HT-29 (cell line): ENCODE results near the gene CFAP91. TPM values are rescaled to one million over a fixed set of nuclear protein-coding genes. Genes with fewer than 3 reads are reported as not detected.
"Not testable (repeated sequence)": the region's sequence is repeated elsewhere in the genome, so short reads cannot be mapped to it uniquely, and the experiment has no call there.

Source experiments
- DNase-seq: peaks from one replicate; pipeline ENCODE4 v3.0.0-alpha.2; 2015; ENCODE audit warnings: low spot score
- total RNA-seq: library from RNA; depleted of rRNA; stranded (reverse); fragments of >200 nt; shearing (Covaris generic); gene quantifications from 2 replicates; pipeline ENCODE4 v1.2.3, GENCODE V29; 2014

The CFAP91 gene
- total RNA-seq, 1 experiment from 2014 or later, result not detected

DNA sequence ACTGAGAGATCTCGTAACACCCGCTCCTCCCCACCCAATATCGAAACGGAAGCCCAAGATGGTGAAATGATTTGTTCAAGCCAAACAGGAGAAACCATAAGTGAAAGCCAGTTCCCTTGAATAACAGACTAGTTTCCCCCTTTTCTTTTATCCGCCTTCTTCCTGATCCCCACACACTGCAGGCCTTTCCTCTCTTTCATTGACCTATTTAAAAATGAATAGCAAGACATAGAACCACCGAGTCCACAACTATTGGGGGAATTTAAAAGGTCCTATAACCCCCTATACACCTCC lies 25.2 kb upstream of the CFAP91 start:
- DNase-seq, result no peak

DNA sequence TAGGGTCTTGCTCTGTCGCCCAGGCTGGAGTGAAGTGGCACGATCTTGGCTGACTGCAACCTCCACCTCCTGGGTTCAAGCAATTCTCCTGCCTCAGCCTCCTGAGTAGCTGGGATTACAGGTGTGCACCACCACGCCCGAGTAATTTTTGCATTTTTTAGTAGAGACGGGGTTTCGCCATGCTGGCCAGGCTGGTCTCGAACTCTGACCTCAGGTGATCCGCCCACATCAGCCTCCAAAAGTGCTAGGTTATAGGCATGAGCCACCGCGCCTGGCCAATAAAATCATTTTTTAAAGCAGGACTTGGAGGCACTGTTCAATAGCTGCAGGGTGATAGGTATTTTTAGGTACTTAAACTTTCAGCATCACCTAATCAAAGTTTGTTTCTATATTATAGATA lies 24.6 kb upstream of the CFAP91 start:
- DNase-seq, result not testable (repeated sequence)

DNA sequence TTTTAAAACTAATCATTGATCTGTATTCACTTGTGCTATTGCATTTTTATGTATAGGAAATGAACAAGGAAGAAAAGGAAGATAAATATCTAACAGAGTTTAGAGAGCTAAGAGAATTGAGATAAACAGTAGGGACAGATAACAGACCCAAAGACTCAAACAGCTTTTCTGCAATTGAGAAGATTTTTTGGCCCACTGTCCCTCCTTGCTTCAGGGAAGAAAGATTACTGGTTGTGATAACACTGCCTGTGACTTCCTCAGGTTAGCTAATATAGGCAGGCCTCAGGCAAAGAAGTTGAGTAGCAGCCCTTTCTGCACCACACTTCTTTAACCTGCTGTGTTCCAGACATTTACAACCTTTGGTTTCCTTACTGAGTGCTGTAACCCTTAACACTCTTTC lies 22.9 kb upstream of the CFAP91 start:
- no peak for DNase-seq

DNA sequence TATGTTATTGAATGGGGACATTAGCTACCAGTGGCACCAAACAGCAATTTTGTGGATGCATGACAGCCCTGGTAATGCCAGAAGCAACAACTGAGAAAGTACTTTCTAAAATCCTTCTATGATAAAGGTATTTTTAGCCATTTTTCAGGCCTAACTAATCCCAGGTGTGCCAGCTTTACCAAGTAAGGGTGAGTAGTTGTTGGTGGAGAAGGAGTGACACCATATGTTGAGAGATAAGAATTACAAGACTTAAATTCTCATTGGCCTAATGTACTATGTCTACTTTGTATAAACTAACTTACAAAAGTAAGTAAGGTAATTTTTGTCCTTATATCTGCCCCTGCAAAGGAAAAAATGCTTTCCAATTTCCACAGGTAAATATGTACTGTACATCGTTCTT lies 21.5 kb upstream of the CFAP91 start:
- DNase-seq, result peak; percentile 68

DNA sequence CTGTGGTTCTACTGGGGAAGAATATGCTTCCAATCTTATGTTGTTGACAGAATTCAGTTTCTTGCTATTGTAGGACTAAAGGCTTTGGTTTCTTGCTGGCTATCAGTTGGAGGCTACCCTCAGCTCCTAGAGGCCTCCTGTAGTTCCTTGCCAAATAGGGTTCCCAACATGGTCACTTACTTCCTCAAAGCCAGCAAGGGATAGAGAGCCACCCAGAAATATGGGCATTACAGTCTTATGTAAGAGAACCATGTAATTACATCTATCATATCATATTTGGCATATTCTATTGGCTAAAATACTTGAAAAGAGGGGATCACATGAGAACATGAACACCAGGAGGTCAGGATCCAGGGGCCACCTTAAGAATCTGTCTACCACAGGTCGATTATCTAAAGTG lies 19.4 kb upstream of the CFAP91 start:
- DNase-seq, result no peak

DNA sequence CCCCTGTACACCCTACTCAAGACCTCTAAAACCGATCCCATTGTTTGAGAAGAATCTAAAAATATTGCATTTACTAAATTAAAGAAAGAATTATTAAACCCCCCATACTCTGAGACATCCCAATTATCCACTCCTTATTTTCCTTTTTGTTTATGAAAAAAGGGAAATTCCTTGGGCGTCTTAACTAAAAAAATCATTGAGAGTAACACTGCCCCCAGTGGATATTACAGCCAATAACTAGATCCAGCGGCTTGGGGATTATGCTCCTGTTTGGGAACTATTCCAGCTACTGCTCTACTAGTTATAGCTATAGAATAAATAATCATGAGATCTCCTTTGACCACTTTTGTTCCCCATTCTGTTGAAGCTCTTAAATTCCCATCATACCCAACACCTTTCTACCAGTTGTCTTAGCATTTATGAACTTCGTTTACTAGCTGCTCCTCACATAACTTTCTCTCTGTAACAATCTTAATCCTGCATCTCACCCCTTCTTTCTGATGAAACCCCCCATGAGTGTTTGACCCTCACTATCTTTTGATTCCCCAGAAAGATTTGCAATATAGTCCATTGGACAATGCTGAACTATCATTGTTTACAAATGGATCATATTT lies 12.7 kb upstream of the CFAP91 start:
- DNase-seq, result peak; percentile 26

DNA sequence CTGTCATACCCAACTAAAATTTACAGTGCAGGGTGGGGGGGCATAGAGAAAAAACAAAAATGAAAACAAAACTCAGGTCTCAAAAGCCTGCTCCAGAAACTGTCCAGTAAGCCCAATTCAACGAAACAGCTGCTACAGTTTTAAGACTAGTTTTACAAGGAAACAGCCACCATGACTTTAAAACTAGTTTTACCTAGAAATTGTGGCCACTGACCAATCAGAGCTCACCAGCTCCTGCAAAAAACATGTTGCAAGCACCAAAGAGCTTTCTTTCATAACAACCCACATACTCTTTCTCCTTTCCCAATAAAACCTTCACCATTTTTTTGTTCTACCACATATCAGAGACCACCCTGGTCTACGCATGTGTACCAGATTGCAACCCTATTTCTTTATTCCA lies 7.3 kb upstream of the CFAP91 start:
- DNase-seq, result peak; percentile 33

DNA sequence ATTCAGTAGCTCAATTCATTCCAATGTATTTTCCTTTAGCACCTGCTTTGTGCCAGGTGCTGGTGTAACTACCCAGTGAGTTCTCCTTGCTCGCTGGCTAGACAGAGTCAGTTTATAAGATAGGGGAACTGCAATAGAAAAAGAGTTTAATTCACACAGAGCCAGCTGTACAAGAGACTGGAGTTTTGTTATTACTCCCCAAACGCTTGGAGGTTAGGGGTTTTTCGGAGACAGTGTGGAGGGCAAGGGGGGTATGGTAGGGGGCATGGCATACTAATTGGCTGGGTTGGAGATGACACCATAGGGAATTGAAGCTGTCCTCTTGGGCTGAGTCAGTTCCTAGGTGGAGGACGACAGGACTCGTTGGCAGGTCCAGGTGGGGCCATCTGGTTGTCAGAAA lies 5.4 kb upstream of the CFAP91 start:
- DNase-seq, result no peak

DNA sequence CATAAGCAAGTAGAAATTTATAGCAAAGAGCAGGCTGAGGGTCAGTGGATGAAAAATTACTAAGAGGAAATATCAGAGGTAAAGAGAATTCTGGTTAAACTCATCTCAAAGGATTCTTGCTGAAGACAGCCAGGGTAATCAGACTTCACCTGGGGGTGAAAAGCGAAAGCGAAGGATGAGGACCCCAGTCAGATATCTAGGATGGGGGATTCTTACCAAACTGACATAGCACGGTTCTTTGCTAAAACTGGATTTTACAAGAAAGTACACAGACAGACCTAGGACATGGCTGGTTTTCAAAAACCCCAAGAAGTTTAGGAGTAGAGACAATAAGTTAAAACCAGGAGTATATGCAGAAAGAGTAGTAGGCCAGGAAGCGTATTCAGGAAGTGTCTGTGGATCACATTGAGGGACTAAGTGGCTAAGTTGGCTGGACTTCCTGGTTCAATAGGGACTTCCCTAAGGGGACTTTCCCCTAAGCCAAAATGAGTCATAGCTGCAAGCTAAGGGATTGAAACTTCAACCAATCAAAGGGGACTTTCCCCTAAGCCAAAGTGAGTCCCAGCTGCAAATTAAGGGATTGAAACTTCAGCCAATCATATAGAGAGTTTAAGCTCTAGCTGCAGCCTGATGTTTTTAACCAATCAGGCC lies 2.4 kb upstream of the CFAP91 start:
- DNase-seq, result peak; percentile 30

DNA sequence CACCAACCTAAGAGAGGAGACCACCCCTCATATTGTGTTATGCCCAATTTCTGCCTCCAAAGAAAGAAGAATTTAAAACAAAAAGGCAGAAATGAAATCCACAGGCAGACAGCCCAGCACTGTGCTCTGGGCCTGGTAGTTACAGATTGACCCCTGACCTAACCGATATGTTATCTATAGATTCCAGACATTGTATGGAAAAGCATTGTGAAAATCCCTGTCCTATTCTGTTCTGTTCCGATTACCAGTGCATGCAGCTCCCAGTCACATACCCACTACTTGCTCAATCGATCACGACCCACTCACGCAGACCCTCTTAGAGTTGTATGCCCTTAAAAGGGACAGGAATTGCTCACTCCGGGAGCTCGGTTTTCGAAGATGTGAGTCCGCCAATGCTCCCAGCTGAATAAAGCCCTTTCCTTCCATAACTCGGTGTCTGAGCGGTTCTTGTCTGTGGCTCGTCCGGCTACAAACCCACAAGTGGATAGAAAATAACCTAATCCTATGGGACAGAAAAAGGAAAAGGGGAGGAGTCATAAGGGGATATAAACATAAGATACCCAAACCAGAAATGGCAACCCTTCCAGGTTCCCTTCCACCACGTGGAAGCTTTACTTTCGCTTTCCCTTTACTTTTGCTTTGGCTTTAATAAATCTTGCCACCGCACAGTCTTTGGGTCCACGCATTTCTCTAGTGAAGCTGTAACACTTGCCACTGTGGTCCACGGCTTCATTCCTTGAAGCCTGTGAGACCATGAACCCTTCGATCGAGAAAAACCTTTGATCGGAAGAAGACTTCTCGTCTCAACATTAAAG lies 1.7 kb upstream of the CFAP91 start:
- DNase-seq, result no peak

DNA sequence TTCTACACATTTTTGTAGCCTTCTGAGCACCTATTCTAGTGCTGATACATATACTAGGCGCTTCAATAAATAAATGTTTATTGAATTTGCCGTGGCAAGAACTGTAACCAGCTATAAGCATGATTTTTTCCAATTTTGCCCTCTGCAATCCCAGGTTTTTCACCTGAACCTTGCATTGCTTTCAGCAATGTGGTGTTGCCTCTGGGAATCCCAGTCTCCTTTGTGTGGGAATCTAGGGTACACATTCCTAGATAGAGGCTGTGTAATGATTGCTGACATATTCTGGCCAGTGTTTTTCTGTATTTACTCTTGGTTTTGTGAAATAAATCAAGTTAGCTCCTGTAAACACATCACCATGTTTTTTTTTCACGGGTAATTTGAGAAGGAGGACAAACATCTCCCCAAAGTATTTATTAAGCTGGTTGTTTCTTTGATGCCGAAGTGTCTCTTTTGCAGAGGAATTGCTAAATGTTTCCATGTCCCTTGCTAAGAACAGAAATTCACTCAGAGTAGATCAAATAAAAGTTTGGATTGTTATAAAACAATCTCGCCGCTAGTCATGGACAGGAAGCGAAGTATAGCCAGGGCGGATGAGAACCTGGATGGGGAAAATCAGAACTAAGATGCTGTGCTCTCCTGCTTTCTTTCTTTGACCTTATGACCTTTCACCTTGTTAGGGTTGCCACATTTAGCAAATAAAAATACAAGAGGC lies 1.2 kb downstream of the CFAP91 start:
- no peak for DNase-seq

DNA sequence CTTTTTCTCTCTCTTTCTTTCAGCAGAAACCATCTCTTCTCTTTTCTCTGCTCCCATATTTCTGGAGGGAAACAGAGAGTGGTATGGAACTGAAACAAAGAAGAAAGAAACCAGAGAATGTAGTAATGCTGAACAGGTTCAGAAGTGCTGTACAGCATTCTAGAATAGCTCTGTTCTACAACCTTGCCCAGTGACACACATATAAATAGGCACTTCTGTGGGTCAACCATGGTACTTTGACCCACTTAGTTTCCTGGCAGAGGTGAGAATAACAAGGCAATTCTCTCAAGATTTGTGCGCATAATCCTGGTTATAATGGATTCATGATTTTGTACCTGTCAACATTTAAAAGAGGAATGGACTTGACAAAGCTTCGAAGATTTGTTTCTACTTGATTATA lies 12.3 kb downstream of the CFAP91 start:
- DNase-seq, result no peak

DNA sequence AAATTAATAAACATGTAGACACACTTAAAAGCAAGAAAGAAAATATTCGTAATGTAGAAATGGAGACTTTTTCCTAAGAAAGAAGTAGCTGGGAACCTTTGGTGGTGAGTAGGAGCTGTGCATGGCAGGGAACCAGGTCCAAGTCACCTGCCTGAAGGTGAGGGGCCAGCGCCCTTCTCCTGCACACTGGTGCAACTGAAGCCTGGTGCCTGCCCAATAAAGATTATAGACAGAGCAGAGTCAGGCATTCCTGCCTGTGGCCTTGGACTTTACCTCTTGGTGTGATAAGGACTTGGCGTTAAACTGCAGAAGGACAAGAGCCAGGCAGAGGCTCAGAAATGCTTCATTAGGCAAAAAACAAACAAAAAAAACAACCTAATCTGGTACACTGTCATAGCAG lies 14.2 kb downstream of the CFAP91 start:
- DNase-seq, result no peak

DNA sequence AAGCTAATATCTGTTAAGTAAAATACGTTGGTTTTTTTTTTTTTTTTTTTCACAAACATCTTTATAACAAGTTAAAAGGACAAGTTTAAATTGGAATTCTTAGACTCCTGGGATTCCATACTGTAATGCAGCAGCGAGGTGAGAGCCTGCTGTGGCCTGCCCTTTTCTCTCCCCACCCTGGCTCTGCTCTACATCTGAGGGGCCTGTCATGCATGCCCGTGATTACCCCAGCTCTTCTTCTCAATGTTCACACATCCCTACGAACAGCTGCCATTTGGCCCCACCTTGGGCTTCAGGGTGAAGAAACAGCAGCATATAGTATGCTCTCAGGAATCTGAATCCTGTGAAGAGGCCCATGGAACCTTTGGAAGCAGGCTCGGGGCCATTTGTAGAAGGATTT lies 14.7 kb downstream of the CFAP91 start:
- DNase-seq, result no peak

DNA sequence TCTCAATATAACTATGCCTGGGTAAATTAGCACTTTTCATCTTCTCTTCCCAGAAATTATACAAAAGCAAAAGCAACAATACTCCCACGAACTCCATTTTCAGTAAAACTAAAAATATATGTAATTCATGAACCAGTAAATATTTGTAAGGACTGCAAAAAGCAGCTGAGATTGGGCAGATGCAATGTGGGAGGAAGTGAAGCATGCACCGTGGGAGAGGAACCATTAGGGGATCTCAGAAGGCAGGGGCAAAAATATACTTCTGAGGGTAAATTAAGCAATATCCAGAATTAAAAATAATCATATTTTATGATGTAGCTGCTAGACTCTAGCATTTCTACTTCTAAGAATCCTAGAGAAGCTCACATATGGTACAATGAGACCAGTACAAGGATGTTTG lies 20.2 kb downstream of the CFAP91 start:
- no peak for DNase-seq

DNA sequence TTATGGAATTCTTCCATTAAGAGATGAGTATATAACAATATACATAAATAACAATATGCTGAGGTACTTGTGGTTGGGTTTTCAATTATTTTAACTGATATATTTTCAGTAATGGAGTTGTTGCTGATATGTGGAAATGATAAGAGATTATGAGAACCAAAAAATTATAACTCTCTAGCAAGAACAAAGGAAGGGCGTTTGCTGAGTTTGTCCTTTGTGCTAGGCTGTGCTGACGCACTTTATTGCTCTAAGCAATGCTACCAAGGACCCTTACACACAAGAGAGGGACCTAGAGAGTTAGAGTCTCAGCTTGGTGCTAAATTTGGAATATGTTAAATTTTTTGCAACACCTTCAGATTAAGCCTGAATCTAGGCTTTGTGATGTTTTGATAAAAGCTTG lies 24.1 kb downstream of the CFAP91 start:
- DNase-seq, result no peak

DNA sequence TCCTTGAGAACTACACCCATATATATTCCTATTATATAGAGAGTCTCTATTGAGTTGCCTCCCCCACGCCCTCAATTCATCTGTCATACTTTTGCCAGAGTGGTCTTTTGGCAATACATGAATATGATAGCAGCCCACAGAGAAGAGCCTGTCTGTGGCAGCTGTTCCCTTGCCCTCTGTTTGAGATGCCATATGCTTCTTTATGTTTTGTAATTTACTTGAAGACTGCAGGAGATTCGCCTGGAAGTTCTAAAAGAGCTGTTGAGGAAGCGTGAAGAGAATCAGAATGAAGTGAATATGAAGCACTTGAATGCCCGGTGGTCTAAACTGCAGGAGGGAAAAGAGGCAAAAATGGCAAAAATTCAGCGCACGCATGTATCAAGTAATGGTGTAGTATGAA lies 27.2 kb downstream of the CFAP91 start:
- DNase-seq, result no peak

DNA sequence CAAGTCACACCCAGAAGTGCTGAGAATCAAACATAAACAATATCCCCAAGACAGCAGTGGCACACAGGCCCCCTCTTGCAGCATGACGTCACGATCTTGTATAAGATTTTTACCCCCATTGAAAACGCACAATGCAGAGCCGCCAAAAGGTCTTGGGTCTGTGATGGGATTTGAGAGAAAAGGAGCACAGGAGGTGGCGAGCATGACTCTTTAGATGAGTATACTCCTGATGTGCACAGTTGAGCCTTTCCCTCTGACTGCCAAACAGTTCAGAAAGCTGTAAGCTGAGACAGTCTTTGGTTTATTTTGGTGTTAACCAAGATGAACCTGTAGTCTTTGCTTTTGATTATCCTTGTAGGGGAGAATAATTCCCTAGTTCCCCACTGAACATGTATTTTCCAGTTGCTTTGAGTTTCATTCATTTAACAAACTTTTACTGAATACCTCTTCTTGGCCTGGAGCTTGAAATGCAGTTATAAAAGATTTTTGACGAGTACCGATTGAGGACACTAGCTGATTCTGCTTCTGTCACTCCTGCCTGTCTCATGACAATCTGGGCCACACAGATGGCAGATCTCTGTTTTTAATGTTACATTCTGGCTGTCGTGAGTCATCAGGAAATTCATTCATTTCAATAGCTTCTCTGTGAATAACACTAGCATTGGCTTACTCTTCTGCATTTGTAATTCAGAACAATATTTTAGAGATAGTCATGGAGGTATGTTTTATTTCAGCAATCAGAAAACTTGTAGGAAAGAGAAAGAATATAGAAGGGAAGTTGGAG lies 28.9 kb downstream of the CFAP91 start:
- DNase-seq, result no peak

DNA sequence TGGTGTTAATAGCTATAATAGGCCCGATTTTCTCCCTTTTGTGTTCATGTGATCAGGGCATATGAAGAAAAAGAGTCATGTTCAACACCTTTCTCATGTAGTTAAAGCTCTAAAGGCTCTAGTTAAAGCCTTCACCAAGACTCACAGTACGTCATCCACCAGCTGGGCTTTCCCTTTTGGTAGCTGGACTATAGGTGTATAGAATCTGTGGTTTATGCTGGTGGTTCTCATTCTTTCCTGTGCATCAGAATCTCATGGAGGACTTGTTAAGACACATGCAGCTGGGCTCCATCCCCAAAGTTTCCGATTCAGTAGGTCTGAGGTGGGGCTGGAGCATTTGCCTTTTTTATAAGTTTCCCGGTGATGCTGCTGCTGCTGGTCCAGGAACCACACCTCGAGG lies 31.0 kb downstream of the CFAP91 start:
- no peak for DNase-seq

DNA sequence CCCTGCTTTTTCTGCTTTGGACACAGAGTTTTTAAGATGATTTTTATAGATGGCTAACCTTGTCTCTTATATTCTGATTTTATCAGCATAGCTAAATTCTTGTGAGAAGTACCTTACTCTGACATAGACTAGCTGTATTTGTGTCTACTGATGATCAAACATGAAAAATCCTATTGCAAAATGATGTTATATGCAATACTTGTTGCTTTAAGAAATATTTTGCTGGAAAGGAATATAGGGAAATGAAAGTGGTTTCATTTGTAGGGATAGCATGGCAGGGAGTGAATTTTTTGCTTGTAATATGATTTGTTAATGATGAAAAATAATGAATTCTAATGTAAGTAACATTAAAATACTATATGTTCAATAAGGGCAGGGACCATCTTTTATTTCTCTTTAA lies 35.9 kb downstream of the CFAP91 start:
- no peak for DNase-seq

DNA sequence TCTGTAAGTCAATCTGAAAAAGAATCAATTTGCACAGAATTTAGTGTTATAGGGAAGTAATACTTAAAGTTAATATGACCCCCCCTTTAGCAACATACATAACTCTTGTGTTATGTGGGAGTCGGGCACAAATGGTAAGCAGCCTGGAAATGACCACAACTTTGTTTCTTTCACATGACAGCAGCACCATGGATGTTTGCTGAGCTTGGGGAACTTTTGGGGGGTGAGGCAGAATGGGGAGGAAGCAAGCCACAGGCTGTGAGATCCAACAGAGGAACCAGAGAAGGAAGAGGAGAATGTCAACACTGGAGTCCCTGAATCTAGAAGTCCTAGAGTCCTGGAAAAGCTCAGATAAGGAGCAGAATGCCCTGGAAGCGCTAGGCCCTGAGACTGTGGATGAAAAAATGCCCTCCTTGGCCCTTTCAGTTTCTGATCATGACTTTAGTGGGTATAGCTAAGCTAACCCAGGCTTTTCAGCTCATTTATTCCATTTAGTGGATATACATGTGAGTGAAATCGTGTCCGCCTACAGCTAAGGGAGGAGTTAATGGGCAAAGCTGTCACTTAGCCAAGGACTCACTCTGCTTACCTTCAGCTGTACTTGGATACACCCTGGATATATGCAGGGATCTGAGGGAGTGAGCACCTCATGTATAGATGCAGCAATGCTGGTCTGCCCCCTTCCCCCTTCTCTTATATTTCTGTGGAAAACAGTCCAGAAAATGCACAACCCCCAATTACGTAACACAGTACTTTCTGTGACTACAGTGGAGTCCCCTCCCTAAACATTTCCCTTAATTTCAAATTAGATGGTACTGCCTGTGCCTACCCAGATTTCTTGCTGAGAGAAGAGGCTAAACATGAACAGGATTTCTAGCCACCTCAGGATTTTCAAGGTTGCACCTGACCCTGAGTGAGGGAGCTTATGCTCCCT lies 39.1 kb downstream of the CFAP91 start:
- no peak for DNase-seq
